ENCODE data around the gene PFKFB3. TPM values are rescaled to one million over a fixed set of nuclear protein-coding genes. Genes with fewer than 3 reads are reported as not detected.

PFKFB3 gene
- total and polyA plus RNA-seq, 9 of the 15 experiments (the other 6 are each of a cell fraction or from before 2014, with no cell fraction given): 0.46 to 21.6 (median 7.8) TPM

DNA sequence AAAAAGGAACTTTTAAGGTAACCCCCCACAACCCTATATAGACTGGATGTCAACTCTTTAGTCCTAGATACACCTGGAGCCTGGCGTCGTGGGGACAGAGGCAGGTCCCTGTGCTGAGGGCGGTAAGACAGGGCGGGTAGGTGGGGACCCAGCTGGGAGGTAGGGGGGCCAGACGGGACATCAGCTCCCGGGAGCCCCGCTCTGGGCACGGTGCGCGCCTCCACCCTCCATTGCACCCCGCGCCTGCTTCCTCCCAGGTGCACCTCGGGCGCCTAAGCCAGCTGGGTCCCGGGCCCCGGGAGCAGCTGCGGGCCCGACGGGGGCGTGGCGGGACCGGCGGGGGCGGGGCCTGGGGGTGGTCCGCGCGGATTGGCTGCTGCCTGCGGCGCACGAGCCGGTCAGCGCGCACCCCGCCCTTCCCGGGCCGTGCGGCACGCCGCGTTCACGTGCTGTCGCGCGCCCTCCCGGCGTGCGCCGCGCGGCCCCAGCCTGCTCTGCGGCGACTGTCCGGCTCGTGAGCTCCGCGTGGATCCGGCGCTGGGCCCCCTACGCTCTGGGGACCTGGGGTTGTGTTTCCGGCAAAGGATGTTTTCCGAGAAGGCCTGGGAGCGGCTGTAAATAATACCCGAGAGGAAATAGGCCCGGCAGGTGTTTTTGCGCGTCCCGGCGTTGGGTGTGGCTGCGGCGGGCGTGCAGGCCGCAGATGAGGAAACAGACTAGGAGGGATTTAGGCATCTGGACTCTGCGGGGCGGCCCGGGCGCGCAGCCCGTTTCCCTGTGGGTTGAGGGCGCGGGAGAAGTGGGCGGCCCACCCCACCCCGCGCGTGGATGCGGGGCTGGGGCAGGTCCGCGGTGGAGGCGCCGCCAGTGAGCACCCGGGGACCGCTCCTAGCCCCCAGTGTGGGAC is 39.1 kb upstream of the PFKFB3 start (continued):
- TF ChIP-seq RFX7 (CRISPR knock-in tag; IDR thresholded peaks at IDR 0.05): no peak
- TF ChIP-seq NBN (IDR thresholded peaks at IDR 0.05; ENCODE audit: low read depth): 0 out of 2 replicates have a peak, but pooled peaks have one; percentile 16
- TF ChIP-seq U2AF2 (optimal IDR thresholded peaks at IDR 0.05; ENCODE audit: low read depth, low read length): no peak
- TF ChIP-seq, protein P1, sequence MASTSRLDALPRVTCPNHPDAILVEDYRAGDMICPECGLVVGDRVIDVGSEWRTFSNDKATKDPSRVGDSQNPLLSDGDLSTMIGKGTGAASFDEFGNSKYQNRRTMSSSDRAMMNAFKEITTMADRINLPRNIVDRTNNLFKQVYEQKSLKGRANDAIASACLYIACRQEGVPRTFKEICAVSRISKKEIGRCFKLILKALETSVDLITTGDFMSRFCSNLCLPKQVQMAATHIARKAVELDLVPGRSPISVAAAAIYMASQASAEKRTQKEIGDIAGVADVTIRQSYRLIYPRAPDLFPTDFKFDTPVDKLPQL (IDR thresholded peaks at IDR 0.05; ENCODE audit: extremely low read depth, insufficient read length): no peak
- TF ChIP-seq ZNF384 (IDR thresholded peaks at IDR 0.05; ENCODE audit: low read depth, low read length): no peak
- no peak for TF ChIP-seq ZBTB8A (IDR thresholded peaks at IDR 0.05; ENCODE audit: partially characterized antibody)
- no peak for TF ChIP-seq RBM17 (IDR thresholded peaks at IDR 0.05; ENCODE audit: borderline replicate concordance, low read depth, low read length)
- TF ChIP-seq TAF7 (tag; IDR thresholded peaks at IDR 0.05): no peak
- TF ChIP-seq ZNF445 (CRISPR knock-in tag; IDR thresholded peaks at IDR 0.05; ENCODE audit: low read depth): no peak
- TF ChIP-seq ZNF133 (CRISPR knock-in tag; IDR thresholded peaks at IDR 0.05): no peak
- no peak for TF ChIP-seq NFE2L1 (tag; IDR thresholded peaks at IDR 0.05; ENCODE audit: borderline replicate concordance, low read depth)
- TF ChIP-seq CSDE1 (IDR thresholded peaks at IDR 0.05): no peak
- TF ChIP-seq, protein P2, sequence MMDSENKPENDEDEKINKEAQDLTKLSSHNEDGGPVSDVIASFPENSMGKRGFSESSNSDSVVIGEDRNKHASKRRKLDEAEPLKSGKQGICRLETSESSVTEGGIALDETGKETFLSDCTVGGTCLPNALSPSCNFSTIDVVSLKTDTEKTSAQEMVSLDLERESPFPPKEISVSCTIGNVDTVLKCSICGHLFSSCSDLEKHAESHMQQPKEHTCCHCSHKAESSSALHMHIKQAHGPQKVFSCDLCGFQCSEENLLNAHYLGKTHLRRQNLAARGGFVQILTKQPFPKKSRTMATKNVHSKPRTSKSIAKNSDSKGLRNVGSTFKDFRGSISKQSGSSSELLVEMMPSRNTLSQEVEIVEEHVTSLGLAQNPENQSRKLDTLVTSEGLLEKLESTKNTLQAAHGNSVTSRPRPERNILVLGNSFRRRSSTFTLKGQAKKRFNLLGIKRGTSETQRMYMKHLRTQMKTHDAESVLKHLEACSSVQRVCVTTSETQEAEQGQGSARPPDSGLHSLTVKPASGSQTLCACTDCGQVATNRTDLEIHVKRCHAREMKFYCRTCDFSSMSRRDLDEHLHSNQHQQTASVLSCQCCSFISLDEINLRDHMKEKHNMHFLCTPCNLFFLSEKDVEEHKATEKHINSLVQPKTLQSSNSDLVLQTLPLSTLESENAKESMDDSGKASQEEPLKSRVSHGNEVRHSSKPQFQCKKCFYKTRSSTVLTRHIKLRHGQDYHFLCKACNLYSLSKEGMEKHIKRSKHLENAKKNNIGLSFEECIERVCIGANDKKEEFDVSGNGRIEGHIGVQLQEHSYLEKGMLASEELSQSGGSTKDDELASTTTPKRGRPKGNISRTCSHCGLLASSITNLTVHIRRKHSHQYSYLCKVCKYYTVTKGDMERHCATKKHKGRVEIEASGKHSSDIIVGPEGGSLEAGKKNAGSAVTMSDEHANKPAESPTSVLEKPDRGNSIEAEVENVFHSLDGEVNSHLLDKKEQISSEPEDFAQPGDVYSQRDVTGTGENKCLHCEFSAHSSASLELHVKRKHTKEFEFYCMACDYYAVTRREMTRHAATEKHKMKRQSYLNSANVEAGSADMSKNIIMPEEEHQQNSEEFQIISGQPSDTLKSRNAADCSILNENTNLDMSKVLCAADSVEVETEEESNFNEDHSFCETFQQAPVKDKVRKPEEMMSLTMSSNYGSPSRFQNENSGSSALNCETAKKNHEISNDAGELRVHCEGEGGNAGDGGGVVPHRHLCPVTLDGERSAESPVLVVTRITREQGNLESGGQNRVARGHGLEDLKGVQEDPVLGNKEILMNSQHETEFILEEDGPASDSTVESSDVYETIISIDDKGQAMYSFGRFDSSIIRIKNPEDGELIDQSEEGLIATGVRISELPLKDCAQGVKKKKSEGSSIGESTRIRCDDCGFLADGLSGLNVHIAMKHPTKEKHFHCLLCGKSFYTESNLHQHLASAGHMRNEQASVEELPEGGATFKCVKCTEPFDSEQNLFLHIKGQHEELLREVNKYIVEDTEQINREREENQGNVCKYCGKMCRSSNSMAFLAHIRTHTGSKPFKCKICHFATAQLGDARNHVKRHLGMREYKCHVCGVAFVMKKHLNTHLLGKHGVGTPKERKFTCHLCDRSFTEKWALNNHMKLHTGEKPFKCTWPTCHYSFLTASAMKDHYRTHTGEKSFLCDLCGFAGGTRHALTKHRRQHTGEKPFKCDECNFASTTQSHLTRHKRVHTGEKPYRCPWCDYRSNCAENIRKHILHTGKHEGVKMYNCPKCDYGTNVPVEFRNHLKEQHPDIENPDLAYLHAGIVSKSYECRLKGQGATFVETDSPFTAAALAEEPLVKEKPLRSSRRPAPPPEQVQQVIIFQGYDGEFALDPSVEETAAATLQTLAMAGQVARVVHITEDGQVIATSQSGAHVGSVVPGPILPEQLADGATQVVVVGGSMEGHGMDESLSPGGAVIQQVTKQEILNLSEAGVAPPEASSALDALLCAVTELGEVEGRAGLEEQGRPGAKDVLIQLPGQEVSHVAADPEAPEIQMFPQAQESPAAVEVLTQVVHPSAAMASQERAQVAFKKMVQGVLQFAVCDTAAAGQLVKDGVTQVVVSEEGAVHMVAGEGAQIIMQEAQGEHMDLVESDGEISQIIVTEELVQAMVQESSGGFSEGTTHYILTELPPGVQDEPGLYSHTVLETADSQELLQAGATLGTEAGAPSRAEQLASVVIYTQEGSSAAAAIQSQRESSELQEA (IDR thresholded peaks at IDR 0.05; ENCODE audit: low read depth): no peak
- TF ChIP-seq GABPB1 (CRISPR knock-in tag; IDR thresholded peaks at IDR 0.05): peak; percentile 80; the same call in 1 of the 2 replicates
- TF ChIP-seq PTBP1 (IDR thresholded peaks at IDR 0.05; ENCODE audit: low read depth, low read length): no peak
- no peak for TF ChIP-seq GTF2A2 (tag; IDR thresholded peaks at IDR 0.05)
- no peak for TF ChIP-seq ZNF551 (CRISPR knock-in tag; IDR thresholded peaks at IDR 0.05)
- TF ChIP-seq CEBPG (CRISPR knock-in tag; IDR thresholded peaks at IDR 0.05): no peak
- TF ChIP-seq CEBPG (tag; conservative IDR thresholded peaks at IDR 0.05 in 1 of 2, IDR thresholded peaks at IDR 0.05 in 1 of 2): 0 out of 4 replicates have a peak, but pooled peaks of 1 of the 2 experiments have one; percentile 14
